GM19452 (cell line): Measurements from ENCODE around the gene PDIK1L.

Experiments
- ATAC-seq: cut with Tn5 transposase; IDR thresholded peaks from one replicate; pipeline ENCODE4 v1.9.1; 2021; ENCODE audit not compliant: unreplicated experiment

Gene PDIK1L

DNA sequence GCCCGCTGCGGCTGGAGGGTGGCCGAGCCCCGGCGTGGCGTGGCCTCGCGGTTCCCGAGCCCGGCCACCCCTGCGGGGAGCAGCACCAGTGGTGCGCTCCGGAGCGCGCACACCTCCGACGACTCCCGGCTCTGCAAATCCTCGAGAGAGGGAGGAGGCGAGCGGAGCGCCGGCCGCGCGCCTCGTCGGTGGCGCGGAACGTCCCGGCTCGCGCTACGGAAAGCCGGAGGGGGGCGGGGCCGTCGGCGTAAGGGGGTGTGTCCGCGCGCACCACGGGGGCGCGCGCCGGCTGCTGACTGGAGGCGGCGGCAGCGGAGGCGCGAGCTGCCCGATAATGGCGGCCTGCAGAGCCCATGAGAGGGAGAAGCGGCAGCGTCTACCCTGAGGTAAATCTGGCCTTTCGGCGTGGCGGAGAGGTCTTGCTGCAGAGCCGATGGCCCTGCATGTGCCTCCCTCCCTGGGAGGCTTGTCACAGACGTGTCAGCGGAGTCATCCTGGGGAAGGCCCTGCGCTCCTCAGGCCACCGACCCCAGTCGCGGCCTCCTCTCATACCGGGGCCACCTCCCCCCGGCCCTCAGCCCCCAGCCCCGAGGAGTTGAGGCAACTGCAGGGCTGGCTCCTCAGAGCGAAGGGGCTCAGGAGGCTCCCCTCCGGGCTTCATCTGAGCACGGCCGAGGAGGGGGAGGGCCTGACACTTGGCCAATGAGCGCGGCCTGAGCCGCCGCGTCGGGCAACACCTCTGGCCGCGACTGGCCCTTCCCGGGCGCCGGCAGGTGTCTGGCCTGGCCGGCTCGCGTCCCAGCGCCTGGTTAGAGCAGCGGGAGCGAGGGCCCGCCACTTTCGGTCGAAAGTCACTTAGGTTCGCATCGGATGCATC lies at the start of gene PDIK1L:
TSS of gene PDIK1L (plus strand) at position 295 of the 877 bp plus-strand sequence. CDS start 2,485 bp downstream, outside the sequence.
- peak; percentile 72 for ATAC-seq

DNA sequence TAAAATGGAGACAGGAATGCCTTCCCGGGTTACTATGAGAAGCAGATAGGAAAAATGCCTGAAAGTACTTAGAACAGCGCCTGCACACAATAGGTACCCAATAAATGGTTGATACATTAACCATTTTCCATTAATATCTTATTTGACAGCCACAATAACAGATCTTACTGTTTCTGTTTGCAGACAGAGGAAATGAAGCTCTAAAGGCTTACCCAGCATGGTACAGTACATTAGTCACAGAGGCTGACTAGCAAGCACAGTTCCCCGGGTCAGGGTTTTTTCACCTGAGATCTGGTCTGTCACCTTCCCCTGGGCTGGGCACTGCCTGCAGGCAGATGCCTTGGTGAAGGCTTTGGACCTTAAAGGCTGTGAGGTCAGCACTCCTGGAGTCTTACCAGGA lies 47.1 kb upstream of the PDIK1L start:
- no peak for ATAC-seq

DNA sequence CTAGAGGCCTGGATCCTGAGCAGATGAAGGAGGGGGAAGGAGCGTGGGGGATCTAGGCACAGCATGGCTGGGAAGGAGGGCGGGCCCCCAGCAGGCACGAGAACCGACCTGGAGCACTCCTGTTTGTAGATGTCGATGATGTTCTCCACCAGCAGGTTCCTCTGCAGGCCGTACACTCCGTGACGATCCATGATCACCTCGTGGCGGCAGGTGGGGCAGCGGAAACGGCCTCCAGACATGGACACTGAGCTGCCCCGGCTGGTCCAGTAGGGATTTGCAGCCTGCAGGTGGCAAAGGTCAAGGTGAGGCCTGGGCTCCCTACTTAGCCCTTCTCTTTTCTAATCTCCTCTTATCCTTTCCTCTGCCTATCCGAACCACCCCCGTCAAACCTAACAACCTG lies 45.5 kb upstream of the PDIK1L start:
- ATAC-seq: no peak

DNA sequence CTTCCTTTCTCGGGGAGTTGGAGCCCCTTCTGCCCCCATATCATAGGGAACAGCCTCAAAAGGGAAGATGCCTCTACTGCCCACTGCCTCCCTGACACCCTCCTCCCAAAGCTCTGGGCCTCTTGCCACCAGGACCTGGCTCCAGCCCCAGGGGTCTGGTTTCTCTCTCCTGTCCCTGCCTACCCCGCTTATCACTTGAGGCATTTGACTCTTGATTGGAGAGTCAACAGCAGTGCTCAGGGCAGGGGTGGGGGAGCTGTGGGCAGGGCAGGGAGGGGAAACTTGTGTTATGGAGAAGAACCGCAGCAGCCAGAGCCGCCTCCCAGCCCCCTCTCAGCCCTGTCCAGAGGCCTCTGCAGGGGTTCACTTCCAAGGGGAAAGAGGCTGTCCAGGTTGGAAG lies 44.8 kb upstream of the PDIK1L start:
- ATAC-seq: no peak

DNA sequence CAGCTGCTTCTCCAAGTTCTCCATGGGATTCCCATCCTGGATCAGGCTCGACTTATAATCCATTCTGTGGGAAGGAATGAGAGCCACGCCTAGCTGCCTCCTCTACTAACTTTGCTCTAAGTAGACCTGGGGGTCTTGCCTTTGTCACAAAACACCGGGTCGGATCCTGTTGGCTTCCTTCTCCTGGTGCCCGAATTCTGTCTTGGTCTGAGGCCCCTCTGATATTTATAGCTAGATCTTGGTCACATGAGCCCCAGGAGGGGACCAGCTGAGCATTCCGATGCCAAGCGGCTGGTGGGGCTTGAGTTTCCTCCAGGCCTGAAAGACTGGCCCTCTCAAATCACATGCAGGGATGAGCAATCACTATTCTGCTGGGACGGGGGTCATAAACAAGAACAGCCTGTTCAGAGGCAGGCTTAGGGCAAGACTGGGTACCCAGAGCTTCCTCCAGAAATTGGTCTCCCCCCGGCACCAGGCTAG lies 44.2 kb upstream of the PDIK1L start, which contains the start of gene TRIM63:
TSS of gene TRIM63 (minus strand) at position 199 of the 480 bp plus-strand sequence. CDS start at position 63, 136 bp downstream.
- no peak for ATAC-seq

DNA sequence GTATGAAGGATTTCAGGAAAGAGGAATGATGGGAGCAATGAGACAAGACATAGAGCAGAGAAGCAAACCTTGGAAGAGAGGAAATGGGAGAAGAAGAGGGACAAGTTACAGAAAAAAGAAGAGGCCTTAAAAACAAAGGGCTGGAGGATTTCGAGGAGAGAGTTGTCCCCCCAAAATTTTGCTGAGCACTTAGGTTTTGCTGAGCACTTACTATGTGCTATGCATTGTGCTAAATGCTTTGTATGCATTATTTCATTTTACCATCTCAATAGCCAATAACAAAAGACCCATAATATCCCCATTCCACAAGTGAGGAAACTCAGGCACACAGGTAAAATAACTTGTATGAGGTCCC lies 41.7 kb upstream of the PDIK1L start:
- ATAC-seq: no peak

DNA sequence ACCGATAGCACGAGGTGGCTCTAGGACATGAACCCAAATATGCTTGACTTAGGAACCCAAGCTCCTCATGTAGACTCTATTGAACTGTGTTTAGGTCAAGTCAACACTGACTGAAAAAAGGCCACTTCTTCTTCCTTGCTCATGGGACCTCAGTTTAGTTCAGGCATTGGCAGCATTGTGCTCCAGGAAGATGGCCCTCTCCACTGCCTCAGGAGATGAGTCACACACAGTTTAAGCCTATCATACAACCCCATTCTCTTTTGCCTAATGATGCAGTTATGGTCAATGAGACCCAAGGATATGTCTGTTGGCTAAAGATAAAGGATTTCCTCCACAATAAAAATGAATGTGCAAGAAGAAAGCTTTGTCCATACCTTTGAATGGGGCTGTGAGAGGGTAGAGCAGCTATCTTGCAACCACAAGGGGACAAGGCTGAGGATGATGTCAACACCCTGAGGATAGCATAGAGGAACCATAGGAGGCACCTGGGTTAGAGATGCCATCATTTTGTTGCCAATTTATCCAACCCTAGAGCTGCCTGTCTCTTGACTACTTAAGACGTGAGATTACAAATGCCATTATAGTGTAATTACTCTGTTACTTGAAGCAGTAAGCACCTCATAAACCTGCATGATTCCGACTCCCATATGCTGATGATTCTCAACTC lies 41.2 kb upstream of the PDIK1L start:
- ATAC-seq: no peak

DNA sequence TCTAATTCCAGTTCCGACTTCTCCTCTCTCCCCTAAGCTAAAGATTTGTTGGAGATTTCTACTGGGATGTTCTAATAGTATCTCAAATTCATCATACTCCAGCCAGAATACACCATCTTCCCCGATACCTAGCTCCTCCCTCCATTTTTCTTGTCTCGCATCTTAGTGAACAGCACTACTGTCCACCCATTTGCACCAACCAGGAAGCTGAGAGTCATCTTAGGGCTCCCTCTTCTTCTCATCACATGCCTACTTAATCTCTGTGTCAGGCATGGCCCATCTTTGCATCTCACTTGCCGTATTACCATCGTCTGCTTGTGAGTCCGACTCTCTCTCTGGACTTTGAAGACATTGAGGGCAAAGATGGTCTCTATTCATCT lies 40.7 kb upstream of the PDIK1L start:
- ATAC-seq: no peak

DNA sequence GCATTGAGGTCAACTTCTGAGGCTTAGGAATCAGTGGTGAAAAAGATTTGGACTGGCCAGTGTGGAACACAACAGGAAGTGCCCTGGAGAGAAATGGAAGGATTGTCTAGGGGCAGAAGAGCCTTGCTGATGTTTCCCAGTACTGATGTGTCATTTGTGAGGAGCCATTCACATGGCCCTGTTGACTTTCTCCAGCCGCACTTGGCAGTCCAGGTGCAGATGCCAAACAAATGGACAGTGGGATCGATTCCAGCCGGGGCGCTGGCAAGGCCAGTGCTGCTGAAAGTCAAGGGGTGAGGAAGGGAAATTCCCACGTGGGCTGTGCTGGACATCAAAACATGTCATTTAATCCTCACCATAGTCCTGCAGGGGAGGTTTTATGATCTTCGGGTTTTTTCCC lies 39.3 kb upstream of the PDIK1L start:
- no peak for ATAC-seq

DNA sequence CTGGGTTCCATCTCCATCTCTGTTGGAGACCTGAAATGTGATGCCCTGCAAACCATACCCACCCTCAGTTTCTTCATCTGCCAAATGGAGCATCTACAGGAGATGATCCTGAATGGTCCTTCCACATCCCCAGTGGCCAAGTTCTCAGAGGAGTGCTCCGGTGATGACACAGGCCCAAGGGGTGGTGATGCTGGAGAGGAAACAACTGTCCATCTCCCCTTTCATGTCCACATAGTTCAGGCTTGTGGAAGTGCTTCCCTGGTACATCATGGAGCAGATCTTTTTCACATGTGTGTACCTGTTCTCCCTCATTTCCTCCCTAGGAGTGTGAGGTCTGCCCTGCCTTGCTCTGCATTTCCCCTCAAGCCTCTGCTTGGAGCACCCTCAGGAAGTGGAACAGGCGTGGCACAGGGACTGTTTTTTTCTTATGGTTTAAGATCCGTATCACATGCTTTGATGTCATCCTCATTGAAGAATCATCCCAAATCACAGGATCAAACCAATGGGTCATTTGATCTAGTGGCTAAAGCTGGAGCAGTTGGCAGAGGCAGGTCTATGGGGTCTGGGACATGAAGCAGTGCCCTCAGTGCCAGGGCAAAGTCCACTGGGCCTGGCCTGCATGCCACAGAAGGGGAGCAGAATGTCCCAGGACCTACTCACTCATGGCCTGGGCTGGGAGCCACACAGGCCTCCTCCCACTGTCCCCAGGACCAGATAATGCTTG lies 36.0 kb upstream of the PDIK1L start:
- ATAC-seq: no peak

DNA sequence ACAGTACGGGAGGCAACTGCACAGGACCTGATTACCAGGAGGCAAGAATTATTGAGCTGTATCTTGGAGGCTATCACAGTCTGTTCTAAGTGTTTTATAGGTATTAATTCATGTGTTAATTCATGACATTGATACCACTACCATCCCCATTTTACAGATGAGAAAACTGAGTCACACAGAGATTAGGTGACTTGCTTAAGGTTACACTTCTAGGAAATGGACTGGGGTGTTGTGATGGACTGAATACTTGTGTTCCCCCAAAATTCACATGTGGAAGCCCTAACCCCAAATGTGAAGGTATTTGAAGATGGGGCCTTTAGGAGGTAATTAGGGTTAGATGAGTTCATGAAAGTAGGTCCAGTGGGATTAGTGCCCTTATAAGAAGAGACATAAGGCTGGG lies 34.1 kb upstream of the PDIK1L start:
- ATAC-seq: no peak

DNA sequence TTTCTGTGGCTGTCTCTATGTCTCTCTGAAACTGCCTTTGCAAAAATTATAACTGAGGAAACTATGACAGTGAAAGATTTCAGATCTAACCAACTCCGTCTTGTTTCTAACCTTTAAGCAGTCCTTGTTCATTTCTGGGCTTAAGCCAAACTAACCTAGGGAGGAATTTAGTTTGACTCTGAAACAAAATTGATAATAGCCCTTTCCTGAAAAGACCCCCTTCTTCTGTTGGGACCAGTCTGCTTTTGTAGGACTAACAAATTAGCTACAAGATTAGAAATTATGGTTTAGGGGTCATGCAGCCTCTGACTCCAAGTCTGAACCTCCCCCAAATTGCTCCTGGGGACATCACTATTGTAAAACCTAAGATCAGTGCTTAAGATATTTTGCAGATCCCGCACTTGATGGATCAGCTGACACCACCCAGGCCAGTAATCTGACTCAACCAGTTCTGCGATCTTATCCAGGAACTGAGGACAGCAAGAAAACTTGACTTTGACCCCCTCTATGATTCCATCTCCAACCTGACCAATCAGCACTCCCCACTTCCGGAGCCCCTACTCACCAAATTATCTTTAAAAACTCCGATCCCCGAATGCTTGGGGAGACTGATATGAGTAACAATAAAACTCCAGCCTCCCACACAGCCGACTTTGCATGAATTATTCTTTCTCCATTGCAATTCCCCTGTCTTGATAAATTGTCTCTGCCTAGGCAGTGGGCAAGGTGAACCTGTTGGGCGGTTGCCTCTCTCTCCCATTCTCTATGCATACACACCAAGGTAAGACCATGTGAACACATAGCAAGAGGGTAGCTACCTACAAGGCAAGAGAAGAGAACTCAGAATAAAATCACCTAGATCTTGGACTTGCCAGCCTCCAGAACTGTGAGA lies 33.1 kb upstream of the PDIK1L start:
- no peak for ATAC-seq

DNA sequence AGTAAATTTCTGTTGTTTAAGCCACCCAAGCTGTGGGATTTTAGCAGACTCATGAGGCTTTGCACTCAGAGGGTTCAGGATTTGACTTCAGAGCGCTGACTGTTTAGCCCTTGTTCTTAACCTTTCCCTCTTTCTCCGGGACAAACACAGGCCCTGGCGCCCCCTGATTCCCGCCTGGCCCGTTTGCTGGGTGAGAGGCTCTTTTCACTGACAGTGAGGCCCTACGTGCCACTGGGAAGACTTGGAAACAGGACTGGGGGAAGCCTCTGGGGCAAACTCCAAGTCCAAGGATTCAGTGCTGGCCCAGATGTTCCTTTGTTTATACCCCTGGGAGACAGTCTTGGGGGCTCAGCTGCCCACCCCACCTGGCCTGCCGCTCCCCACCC lies 32.5 kb upstream of the PDIK1L start:
- no peak for ATAC-seq

DNA sequence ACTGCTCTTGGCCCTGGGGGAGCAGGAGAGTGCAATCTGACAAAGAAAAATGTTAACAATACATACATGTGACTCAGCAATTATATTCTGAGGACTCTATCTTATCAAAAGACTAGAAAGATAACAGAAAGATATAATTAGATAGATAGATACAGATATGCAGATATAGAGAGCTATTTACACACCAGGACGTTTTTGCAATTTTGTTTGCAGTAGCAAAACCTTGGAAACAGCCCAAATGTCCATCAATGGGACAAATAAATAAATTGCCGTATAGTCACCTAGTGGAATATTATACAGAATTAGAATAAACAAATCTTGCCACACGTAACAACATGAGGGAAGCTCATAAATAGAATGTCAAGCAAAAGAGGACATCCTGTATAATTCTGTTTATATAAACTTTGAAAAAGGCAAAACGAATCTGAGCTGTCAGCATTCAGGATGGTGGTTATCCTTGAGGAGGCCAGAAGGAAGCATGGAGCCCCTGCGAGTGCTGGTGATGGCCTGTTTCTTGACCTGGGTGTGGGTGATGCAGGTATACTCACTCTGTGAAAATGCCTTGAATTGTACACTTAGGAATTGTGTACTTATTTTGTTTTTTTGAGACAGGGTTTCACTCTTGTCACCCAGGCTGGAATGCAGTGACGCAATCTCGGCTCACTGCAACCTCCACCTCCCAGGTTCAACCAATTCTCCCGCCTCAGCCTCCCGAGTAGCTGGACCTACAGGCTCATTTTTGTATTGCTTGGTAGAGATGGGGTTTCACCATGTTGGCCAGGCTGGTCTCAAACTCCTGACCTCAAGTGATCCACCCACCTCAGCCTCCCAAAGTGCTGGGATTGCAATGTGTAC lies 31.4 kb upstream of the PDIK1L start:
- ATAC-seq: no peak

DNA sequence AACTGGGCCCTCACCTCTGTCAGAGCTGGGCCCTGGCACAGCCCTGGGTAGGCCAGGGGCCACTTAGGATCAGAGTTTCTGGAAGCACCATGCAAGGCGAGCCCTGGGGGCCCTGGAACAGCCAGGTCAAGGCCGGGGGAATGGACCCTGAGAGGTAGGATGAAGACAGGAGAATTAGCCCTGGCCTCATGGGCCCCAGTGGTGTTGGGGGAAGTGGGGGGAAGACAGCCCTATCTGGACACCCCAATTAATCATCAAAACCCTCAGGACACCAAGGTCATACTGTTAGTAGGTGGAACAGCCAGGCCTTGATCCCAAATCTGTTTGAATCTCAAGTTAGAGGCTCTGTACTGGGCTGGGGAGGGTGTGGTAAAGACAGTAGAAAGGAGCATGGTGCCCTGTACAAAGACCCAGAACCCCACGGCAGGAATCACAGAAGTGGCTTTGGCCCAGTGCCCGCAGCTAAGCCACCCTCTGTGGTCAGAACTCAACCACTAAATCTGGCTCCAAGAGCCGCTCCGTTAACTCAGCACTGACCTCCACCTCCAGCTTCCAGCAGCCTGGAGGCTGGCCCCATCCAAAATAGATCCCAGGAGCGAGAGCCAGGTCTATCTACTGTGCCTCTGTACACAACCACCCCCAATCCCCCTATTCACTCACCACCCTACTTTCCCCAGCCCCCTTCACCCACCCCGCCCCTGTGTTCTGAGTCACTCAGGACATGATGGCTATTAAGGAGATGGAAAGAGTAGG lies 30.2 kb upstream of the PDIK1L start:
- ATAC-seq: no peak

DNA sequence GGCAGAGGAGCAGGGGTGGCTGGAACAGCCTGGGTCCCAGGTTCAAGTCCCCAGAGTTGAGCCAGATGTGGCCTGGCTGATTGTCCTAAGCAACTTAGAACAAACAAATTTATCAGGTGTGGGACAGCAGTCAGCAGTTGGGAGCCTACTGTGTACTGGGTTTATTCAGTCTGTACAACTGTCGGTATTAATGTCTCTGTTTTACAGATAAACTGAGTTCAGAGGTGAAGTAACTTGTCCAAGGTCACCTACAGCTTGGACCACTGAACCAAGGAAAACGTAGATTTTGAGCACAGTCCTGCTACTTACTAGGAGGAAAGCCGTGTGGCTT lies 29.6 kb upstream of the PDIK1L start:
- ATAC-seq: no peak

DNA sequence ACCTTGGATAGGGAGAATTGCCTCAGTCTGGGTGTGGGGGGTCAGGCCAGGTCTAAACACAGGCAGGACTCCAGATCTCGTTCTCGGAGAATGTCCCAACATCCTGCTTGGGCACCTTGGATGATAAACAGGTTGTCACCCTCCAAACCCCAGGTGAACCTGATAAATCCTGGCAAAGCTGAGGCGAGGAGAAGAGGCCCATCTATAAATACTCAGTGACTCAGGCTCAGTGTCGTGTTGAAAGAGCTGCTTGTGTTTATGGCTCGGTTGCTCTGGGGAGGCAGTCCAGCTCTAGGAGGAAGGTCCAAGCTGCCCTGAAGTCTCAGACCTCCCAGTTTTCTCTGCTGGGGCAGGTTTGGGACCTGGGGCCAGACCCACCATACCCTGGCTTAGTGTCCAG lies 28.4 kb upstream of the PDIK1L start:
- no peak for ATAC-seq

DNA sequence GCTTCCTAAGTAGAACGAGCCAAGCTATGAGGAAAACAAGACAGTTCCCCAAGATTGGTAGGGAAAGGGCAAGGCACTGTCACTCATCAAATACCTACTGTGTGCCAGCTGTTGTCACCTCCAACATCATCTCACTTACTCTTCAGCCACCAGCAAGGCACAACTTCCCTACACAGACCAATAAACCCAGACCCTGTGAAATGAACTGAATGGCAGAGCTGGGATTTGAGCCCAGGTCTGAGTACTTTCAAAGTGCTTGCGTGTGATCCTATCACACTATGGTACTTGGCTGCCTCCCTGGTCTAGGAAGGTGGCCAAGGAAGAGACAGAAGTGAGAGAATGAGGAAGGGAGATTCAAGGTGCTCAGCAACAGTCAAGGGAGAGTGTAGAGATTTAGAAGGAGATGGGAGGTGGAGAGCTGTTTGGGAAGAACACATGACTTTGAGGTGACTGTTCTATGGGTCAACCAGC lies 27.5 kb upstream of the PDIK1L start:
- no peak for ATAC-seq

DNA sequence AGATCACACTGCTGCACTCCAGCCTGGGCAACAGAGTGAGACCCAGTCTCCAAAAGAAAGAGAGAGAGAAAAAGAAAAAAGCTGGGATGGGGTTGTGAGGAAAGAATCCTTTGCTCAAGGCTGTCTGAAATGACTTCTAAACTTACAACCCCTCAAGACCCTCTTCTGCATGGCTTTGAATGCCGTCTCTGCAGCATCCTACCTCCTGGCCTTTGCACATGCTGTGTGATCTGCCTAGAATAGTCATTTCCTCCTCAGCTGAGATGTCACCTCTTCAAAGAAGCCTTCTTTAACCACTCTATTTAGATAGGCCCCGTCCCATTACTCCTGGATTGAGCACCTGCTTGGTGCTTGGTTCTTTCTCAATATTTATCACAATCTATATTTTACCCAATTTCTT lies 26.8 kb upstream of the PDIK1L start:
- no peak for ATAC-seq
